K562 (cell line): ENCODE results near the gene LRP1. TPM values are rescaled to one million over a fixed set of nuclear protein-coding genes. Genes with fewer than 3 reads are reported as not detected.

ENCODE experiments used
- ARHGAP35 ChIP-seq: fragments of 450-650 bp; IDR thresholded peaks from 2 replicates; pipeline ENCODE4 v1.6.1; 2018; ENCODE audit not compliant: partially characterized antibody
- BDP1 ChIP-seq: IDR thresholded peaks from 3 replicates; pipeline ENCODE4 v1.6.1; 2011; ENCODE audit not compliant: insufficient read length, insufficient read depth
- CREB5 ChIP-seq: fragments of 250-450 bp; sonication (Bioruptor Pico); IDR thresholded peaks from 2 replicates; pipeline ENCODE4 v1.5.0; 2020; ENCODE audit warnings: mild to moderate bottlenecking
- FOXM1 ChIP-seq, 2 experiments: fragments of 450-650 bp in 1 of 2; sonication (generic) in 1 of 2; formaldehyde crosslinking in 1 of 2; IDR thresholded peaks; 2 replicates each; pipeline versions ENCODE4 v1.6.1 to v1.9.0; 2017 to 2022; ENCODE audit warnings: low read depth in 2 of 2, mild to moderate bottlenecking in 2 of 2, missing genetic modification reagents in 1 of 2, moderate library complexity in 1 of 2
- IRF2 ChIP-seq: sonication (generic); formaldehyde crosslinking; IDR thresholded peaks from 2 replicates; pipeline ENCODE4 v1.8.1; 2022; ENCODE audit warnings: mild to moderate bottlenecking, missing genetic modification reagents
- PPARD ChIP-seq: fragments of 250-450 bp; sonication (Bioruptor Pico); IDR thresholded peaks from 2 replicates; pipeline ENCODE4 v1.8.0; 2022; ENCODE audit warnings: inconsistent platforms, mild to moderate bottlenecking, moderate library complexity
- RBM34 ChIP-seq: fragments of 200-400 bp; formaldehyde crosslinking; IDR thresholded peaks from 2 replicates; pipeline ENCODE4 v1.6.1; 2018; ENCODE audit warnings: low read length, borderline replicate concordance; ENCODE audit not compliant: insufficient read depth
- RNF2 ChIP-seq: sonication (generic); IDR thresholded peaks from 2 replicates; pipeline ENCODE4 v1.6.1; 2016
- SOX6 ChIP-seq: fragments of 450-650 bp; IDR thresholded peaks from 2 replicates; pipeline ENCODE4 v1.6.1; 2014; ENCODE audit warnings: mild to moderate bottlenecking
- WHSC1 ChIP-seq: IDR thresholded peaks from one replicate; pipeline ENCODE4 v1.6.1; 2012; ENCODE audit warnings: low read length, control low read depth, inconsistent platforms
- XRCC5 ChIP-seq: fragments of 200-400 bp; formaldehyde crosslinking; IDR thresholded peaks from 2 replicates; pipeline ENCODE4 v1.6.1; 2017; ENCODE audit warnings: low read depth, mild to moderate bottlenecking, low read length
- ZBTB2 ChIP-seq: fragments of 450-650 bp; IDR thresholded peaks from 2 replicates; pipeline ENCODE4 v1.6.1; 2016; ENCODE audit warnings: antibody characterized with exemption
- ZBTB34 ChIP-seq: fragments of 250-450 bp; sonication (Bioruptor Pico); IDR thresholded peaks from 2 replicates; pipeline ENCODE4 v1.8.0; 2021; ENCODE audit warnings: mild to moderate bottlenecking, moderate library complexity
- ZMIZ1 ChIP-seq, 2 experiments: fragments of 150-350 bp in 1 of 2; IDR thresholded peaks; 2 replicates each; pipeline ENCODE4 v1.6.1; 2012 to 2016; ENCODE audit warnings: low read depth in 2 of 2, low read length in 2 of 2, mild to moderate bottlenecking in 1 of 2, moderate library complexity in 1 of 2
- ZNF436 ChIP-seq: fragments of 250-450, 450-650 bp; sonication (Bioruptor Pico); formaldehyde crosslinking; IDR thresholded peaks from 2 replicates; pipeline ENCODE4 v1.7.0; 2020; ENCODE audit warnings: mild to moderate bottlenecking
- ZNF507 ChIP-seq: conservative IDR thresholded peaks from 2 replicates; pipeline ENCODE4 v1.6.1; 2017; ENCODE audit warnings: missing genetic modification characterization, missing compliant biosample characterization
- ZNF57 ChIP-seq: fragments of 450-650 bp; formaldehyde crosslinking; IDR thresholded peaks from 2 replicates; pipeline ENCODE4 v1.4.0; 2020; ENCODE audit warnings: mild to moderate bottlenecking, moderate library complexity
- ZNF740 ChIP-seq, 3 experiments: fragments of 200-800 bp in 1 of 3; sonication (Bioruptor generic) in 1 of 3; sonication (generic) in 1 of 3; formaldehyde crosslinking in 1 of 3; IDR thresholded peaks; 2 replicates each; pipeline versions ENCODE4 v1.6.1 to v1.8.0; 2016 to 2022; ENCODE audit warnings: mild to moderate bottlenecking in 2 of 3, missing compliant biosample characterization in 2 of 3, missing genetic modification characterization in 2 of 3, missing genetic modification reagents in 1 of 3
- ZNF778 ChIP-seq: fragments of 450-650 bp; formaldehyde crosslinking; IDR thresholded peaks from 2 replicates; pipeline ENCODE4 v1.4.0; 2020; ENCODE audit warnings: mild to moderate bottlenecking, moderate library complexity
- ZNF830 ChIP-seq: fragments of 250-450 bp; sonication (Bioruptor Pico); IDR thresholded peaks from 2 replicates; pipeline ENCODE4 v1.5.0; 2021; ENCODE audit warnings: mild to moderate bottlenecking
- polyA plus RNA-seq, 8 experiments: library from polyadenylated mRNA; depleted of rRNA in 4 of 8; stranded (reverse) in 5 of 8; unstranded in 3 of 8; fragments of >200 nt; fragmentation: Nextera tagmentation in 2 of 8; fragmentation: Illumina TruSeq in 1 of 8; extraction: Ambion mirVana in 2 of 8; extraction: Trizol in 1 of 8; gene quantifications; 2 replicates each; pipeline versions ENCODE4 v1.2.1 to v1.2.3, GENCODE V29; 2011 to 2014; ENCODE audit warnings: inconsistent platforms in 1 of 8, missing spikeins in 1 of 8
- total RNA-seq, 7 experiments: library from RNA; depleted of rRNA in 6 of 7; stranded (reverse); fragments of >200 nt in 6 of 7; fragmentation: Illumina TruSeq in 2 of 7; extraction: Trizol in 2 of 7; gene quantifications; 2 replicates each; pipeline versions ENCODE4 v1.2.1 to v1.2.3, GENCODE V29; 2011 to 2021; ENCODE audit warnings: low replicate concordance in 1 of 7

Gene LRP1
- total and polyA plus RNA-seq, 9 of the 15 experiments (the other 6 are each of a cell fraction or from before 2014, with no cell fraction given): 0.04 to 0.64 (median 0.19) TPM; not detected in 2

GRCh38 chr12:57127101-57127725, 1.1 kb upstream of the LRP1 start (continued):
- TF ChIP-seq ZNF740 (CRISPR knock-in tag; IDR thresholded peaks at IDR 0.05): no peak
- TF ChIP-seq ZNF740 (tag; IDR thresholded peaks at IDR 0.05): no peak
- TF ChIP-seq RNF2: no peak
- no peak for TF ChIP-seq ZNF778 (CRISPR knock-in tag)
- no peak for TF ChIP-seq RBM34
- no peak for TF ChIP-seq ZBTB2
- TF ChIP-seq IRF2 (CRISPR knock-in tag): no peak
- no peak for TF ChIP-seq ZMIZ1 (IDR thresholded peaks at IDR 0.05; ENCODE audit: low read depth in 2 of 2, low read length in 2 of 2)
- TF ChIP-seq ZNF57 (CRISPR knock-in tag): no peak
- no peak for TF ChIP-seq ZNF507 (tag)
- TF ChIP-seq FOXM1 (IDR thresholded peaks at IDR 0.05; ENCODE audit: low read depth): no peak
- no peak for TF ChIP-seq FOXM1 (CRISPR knock-in tag; IDR thresholded peaks at IDR 0.05; ENCODE audit: low read depth)
- TF ChIP-seq XRCC5: 0 out of 2 replicates have a peak, but pooled peaks have one; percentile 51
- TF ChIP-seq ARHGAP35: no peak
- no peak for TF ChIP-seq ZBTB34 (CRISPR knock-in tag)
- no peak for TF ChIP-seq WHSC1
- 0 out of 2 replicates have a peak, but pooled peaks have one; percentile 45 for TF ChIP-seq SOX6
- TF ChIP-seq ZNF436 (CRISPR knock-in tag): no peak
- no peak for TF ChIP-seq BDP1
- no peak for TF ChIP-seq ZNF830 (CRISPR knock-in tag)
- TF ChIP-seq CREB5 (CRISPR knock-in tag): no peak
- no peak for TF ChIP-seq PPARD (CRISPR knock-in tag)
